DMS53 treated with DMSO at 0.1 percent for 48 hours (cell line): ENCODE results near the gene SPAG16.
"Not testable (repeated sequence)": the region's sequence is repeated elsewhere in the genome, so short reads cannot be mapped to it uniquely, and the experiment has no call there.

Experiments
- DNase-seq: peaks from one replicate; lab custom pipeline; 2025; ENCODE audit not compliant: unreplicated experiment; lab: John Stamatoyannopoulos, UW

The SPAG16 gene

DNA sequence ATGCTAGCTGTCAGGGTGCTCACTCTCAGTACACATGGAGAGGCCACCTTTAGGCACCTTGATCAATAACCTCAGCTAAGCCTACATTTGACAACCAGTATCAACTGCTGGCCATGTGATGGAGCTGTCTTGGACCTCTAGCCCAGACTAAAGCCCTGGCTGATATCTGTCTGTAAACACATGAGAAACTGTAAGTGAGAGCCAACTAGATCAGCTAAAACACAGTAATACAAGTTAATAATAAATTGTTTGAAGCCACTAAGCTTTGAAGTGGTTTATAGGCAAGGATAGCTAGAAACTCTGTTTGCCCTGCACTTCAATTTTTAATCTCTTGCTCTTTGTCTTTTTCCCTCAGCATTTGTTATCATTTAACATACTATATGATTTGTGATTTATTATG is 407.1 kb downstream of the SPAG16 start:
- no peak for DNase-seq

DNA sequence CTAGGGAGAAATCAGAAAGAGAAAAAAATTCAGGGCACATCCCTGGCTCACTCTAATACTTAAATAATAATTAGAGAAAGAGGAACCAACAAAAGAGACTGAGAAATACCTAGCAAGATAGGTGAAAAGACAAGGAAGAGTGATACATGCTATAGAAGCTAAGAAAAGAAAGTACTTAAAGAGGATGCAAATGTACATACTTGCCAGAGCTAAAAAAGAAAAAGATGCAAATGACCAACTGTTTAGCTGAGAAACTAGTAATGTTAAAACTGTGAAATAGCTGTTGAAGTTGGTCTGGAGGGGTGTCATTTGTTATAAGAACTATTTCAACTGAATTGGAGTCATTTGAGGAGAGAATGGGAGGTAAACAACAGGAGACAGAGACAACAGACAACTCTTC is 412.2 kb downstream of the SPAG16 start:
- no peak for DNase-seq

DNA sequence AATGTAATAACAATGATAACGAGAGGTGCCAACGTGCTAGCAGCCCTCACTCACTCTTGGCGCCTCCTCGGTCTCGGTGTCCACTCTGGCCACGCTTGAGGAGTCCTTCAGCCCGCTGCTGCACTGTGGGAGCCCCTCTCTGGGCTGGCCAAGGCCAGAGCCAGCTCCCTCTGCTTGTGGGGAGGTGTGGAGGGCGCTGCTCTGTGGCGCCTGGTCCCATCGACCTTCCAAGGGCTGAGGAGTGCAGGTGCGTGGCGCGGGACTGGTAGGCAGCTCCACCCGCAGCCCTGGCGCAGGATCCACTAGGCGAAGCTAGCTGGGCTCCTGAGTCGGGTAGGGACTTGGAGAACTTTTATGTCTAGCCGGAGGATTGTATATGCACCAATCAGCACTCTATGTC is 417.1 kb downstream of the SPAG16 start:
- not testable (repeated sequence) for DNase-seq

DNA sequence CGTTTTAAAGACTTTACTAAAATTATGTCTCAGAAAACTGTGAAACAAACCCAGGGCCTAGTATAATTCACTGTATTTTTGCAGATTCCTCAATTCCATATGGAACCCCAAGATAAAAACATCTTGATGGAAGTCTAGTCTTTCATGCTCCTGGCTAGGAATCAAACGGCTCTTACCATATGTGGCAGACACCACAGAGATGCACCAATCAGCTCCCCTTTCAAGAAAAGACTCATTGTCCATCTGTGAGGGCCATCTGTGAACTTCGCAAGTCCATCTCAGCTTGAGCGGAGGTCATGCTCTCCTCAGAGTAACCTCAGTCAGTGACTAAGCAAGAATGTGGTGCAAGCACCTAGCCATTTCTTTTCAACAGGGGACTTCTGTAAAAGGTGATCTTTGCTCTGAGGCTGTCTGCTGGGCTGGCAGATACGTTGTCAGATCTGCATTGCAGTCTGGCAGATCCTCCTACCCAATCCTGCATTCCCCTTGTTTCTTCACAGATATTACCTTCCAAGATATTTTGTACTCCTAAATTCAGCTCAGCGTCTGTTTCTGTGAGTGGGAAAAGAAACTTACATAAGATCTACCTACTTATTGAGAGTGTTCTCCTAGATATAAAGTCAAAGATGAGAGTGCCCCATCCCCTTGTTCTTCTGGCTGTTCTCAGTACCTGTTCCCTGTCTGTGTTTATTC is 419.3 kb downstream of the SPAG16 start:
- no peak for DNase-seq

DNA sequence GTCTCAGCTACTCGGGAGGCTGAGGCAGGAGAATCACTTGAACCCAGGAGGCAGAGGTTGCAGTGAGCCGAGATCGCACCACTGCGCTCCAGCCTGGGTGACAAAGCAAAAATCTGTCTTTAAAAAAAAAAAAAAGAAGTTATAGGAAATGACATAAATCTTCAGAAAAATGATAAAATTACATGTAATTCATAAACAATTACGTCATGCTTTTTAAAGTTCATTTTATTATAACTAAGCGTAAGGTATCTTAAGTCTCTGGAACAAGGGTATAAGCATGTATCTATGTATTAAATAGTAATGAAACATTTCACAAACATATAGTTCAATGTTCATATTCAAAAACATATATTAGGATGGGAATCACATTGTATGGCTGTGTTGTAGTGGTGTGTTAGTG is 425.9 kb downstream of the SPAG16 start:
- DNase-seq: no peak

DNA sequence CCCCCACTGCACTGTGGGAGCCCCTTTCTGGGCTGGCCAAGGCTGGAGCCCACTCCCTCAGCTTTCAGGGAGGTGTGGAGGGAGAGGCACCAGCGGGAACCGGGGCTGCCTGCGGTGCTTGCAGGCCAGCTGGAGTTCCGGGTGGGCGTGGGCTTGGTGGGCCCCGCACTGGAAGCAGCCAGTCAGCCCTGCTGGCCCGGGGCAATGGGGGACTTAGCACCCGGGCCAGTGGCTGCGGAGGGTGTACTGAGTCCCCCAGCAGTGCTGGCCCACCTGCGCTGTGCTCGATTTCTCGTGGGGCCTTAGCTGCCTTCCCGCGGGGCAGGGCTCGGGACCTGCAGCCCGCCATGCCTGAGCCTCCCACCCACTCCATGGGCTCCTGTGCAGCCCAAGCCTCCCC is 434.1 kb downstream of the SPAG16 start:
- not testable (repeated sequence) for DNase-seq

DNA sequence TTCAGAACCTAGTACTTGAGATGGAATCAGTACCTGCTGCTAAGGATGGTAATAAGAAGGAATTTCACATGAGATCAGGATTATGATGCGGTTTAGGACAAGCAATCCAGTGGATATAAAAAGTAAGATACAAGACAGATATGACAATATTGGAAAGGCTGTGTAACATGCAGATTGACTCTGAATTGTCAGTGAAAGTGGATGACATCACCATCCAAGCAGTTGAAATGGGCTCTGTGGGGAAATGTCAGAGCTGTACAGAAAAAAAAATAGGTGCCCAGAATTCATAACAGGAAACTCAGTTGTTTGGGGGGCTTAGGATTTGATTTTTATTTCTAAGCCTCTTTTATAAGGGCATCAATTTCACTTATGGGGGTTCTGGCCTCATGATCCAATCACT is 438.3 kb downstream of the SPAG16 start:
- no peak for DNase-seq

DNA sequence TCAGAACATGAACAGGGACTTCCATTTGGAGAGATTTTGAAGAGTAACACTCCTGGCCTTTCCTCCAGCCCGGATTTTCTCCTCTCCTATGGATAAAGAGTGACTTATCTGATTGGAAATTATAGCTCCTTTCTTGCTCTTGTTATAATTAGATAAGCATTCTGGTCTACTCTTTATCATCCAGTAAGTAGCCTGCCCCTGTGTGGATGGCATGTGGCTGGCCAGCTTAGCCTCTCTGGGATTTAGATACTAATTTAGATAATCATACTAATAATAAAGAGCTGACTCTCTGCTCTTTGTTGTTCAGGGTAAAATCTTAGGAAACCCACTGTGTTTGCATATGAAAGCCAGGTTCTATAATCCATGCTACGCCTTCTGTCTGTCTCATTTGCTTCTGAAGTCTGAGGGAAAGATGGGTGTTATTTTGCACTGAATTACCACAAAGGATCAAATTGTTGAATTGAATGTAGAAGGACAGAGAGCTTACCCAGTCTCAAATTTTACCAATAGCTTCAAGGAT is 438.8 kb downstream of the SPAG16 start:
- no peak for DNase-seq

DNA sequence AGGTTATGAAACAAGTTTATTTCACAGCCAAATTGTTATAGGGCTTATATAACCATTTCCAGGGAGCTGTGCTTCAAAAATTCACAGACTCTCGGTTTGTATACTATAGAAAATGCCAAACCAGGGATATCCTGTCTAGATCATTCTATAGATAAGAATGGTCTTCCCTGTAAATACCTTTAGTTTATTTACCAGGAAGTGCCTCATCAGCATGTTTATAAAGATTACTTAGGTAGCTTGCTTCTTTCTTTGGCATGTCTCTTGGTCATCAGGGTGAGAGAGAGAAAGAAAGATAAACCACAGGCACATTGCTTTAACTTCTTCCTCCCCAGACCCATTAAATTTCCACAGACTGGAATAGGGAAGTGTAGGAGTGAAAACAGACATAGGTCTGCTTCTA is 439.4 kb downstream of the SPAG16 start:
- DNase-seq: no peak

DNA sequence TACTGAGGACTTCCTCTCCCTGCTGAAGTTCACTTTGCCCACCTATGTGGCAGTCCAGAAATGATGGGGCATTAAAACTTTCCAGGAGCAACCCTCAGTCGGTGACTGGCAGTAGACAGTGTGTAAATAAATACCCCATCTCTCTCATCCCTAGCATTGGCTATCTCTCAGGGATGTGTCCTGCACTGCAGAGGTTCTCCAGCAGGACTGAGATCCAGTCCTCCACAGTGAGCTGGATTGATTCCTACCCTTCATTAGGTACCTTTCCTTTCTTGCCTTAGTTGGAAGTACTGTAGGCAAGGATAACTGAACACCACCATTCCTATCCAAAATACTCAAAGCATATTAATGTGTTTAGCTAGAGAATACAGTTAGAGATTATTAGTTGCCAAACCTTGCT is 441.8 kb downstream of the SPAG16 start:
- no peak for DNase-seq

DNA sequence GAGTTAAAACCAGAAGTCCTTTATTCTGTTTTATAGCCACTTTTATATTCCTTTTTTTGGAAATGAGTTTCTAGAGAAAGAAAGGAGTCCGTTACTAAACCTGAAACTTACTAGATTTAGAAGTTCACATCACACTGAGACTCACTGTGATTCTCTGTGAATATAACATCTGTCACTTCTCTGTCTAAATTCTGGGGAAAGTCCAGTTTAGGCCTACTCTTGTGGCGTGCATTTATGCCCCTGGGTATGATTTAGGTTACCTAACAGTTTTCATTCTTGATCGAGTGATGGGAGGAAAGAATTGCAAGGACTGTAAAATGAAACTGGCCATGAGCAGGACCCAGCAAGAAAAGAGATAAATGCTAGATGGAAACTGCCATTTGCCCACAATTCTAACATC is 449.6 kb downstream of the SPAG16 start:
- no peak for DNase-seq

DNA sequence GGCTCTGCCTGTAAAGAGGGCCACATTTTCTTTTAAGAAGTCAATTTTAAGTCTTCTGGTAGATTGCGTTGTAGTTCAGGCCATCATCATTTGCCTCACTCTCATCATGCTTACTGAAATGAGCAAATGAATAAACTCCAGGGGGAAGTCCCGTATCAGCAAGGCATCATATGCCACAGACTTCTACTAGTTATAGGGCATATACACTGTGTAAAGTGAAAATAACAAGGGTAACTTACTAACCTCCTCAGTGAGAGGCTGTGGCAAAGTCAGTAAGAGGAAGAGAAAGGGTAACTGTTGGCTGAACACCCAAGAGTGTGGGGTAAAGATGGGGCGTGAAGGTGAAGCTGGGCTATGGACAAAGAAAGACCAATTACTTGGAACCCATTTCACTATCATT is 456.2 kb downstream of the SPAG16 start:
- DNase-seq: no peak

DNA sequence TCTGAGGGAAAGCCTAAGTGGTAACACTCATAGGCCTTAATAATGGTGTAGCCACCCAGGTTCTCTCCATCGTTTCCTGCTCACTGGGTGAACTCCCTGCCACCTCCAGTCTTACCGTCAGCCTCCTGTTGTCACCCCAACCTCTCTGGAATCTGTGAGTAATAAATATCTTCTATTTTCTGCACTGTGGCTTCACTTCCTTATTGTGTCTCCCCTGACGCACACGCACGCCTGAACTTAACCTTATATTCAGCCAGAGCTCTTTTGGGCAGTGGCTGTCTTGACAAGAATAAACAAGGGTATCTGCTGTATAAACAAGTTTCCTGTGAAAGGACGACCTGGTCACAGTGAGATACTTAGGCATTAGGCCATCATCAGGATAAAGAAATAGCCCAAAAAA is 467.2 kb downstream of the SPAG16 start:
- no peak for DNase-seq

DNA sequence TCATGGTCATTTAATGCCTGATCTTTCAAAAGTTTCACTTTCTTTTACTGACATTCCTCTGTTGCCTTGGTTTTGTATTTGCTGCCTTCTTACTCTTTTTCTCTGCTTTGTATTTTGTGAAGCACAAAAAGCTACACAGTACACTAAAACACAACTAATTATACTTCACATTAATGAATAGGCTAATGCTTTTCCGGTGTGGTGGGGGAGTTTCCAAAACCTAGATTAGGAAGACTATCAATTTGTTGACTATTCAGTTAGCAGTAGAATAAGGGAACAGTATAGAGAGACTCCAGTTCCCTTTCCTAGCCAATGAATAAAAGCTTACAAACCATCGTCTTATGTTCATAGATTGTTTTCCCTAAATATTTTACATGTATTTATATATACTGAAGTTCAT is 468.3 kb downstream of the SPAG16 start:
- no peak for DNase-seq

DNA sequence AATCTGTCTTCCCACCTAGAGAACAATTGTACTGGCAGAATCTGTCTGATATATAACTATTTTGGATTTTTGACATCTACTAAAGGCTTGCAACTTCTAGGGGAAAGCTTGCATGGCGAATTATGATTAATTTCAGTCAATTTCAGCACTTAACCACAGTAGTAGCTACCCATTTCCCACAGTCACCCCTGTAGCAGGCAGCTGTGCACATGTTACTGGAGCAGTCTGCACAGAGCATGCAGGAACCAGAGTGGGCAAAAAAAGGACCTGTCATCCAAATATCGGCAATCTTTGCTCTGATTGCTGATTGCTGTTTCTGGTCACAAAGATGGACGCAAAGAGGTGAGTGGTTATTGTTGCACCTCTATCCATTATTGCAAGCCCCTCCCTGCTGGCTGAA is 473.3 kb downstream of the SPAG16 start:
- DNase-seq: no peak

DNA sequence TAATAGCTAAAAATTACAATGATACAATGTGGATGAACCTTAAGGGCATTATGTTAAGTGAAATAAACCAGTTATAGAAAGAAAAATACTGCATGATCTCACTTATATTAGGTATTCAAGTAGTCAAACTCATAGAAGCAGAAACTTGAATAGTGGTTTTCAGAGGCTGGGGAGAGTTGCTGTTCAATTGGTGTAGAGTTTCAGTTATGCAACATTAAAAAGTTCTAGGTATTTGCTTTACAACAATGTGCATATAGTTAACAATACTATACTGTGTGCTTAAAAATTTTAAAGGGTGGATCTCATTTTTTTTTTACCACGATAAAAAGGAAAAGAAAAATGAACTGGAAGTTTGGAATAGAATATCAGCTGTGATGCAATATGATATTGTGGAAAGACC is 479.1 kb downstream of the SPAG16 start:
- no peak for DNase-seq

DNA sequence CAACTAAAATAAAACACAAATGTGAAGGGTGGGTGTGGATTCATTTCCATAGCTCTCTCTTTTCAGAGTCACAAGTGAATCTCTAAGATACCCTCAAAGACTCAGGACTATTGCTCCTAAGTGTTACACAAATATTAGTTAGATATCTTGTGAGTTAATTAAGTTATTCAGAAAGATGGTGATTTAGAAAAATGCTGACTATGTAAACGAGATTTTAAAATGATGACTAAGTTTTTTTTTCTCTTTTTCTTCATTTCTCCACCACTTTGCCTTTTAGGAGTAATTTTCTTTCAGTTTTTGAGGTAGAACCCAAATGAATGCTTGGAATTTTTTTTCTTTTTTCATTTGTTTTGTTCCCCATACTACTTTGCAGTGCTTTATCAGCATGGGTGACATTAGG is 479.7 kb downstream of the SPAG16 start:
- no peak for DNase-seq

DNA sequence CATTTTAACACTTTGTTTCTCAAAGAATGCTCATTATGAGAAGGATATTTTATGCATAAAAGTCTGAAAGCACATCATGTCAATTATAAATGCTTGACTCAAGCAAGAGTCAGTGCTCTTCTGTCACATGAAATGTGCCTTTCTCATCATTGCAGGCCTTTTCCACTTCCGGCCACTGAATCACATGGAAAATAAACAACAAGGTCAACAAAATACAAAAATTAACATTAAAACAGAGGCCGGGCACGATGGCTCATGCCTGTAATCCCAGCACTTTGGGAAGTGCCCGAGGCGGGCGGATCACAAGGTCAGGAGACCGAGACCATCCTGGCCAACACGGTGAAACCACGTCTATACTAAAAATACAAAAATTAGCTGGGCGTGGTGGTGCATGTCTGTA is 480.6 kb downstream of the SPAG16 start:
- DNase-seq: no peak

DNA sequence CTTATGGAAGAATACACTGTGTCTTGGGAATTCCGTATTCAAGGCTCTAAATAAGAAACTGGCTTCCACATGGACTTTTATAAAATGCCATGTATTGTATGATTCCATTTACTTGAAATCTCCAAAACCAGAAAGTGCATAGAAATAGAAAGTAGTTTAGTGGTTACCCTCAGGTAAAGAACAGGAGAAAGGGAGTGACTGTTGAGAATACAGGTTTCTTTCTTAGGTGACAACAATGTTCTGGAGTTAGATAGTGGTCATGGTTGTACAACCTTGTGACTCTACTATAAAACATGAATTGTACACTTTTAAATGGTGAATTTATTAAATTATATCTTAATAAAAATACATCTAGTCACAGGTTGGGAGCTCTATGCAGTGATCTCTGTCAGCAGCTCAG is 481.8 kb downstream of the SPAG16 start:
- no peak for DNase-seq

DNA sequence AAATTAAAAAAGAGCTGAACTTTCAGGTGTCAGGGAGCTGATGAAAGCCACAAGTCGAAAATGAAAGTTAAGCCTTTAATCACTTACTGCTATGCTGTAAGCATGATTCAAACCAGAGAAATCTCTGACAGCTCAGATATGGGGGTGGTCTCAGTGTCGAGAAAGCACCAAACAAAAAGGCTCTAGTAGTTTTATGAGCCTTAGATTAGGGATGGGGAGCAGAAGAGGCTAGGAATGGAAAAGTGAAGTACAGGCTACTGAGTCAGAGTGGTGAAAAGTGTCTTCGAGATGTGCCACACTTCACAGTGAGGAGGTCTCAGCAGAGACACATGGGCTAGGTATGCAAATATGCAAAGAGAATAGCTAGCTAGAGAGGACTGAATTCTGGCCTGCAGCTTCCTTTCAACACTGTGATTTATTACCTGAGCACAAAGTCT is 482.2 kb downstream of the SPAG16 start:
- no peak for DNase-seq

DNA sequence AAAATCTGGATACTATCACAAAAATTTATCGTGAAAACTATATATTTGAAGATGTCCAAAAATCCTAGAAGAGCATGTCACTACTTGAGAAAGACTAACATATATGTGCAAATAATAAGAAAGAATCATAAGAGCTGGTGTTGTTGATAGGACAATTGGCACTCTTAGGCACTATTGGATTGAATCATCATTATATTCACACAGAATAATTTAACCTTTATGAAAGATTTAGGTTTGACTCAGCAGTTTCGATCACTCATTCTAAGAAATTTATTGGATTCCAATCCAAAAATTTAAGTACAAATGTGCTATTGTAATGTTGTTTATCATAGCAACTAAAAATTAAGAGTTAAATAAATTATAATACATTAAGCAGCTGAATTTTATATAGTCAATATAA is 503.6 kb downstream of the SPAG16 start:
- no peak for DNase-seq

DNA sequence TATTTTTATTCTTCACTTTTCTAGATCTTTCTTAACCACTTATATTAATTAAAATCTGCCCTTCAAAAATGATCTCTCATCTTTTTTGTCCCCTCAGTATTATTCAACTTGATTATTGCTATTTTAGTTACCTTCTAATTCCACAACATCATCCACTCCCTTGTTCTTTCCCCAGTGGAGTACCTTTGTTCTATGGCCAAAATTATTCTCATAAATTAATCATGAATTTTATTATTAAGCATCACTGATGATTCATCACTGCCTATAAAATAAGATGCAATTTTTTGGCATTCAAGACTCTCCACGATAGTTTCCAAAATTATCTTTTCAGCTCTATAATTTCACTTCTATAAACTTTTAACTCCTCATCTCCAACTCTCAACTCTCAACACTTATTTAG is 505.7 kb downstream of the SPAG16 start:
- DNase-seq: no peak

DNA sequence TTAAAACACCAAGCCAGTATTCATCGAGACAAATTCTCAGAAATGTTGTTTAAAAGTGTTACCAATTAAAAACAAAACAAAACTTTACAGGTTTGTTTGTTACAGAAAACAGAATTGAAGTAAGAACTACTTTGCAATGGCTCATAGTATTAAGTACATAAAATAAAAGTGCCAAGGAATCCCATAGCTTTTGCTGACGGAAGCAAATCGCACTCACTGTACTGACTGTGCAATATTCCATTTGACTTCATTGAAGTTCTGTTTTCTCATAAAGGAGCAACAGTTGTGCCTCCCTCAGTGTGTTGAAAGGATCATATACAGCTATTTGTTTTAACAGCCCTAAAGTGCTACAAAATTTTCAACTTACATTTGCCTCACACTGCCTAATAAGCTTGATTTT is 507.8 kb downstream of the SPAG16 start:
- DNase-seq: no peak
